H1 (cell line): ENCODE data around the gene ARHGEF38.

Experiments
- CTCF ChIP-seq, 3 experiments: IDR thresholded peaks; 1 replicate in 2 of 3; 2 replicates in 1 of 3; pipeline versions ENCODE4 v1.5.1 to v1.6.1; 2011; ENCODE audit warnings: low read length in 3 of 3, mild to moderate bottlenecking in 3 of 3, inconsistent platforms in 2 of 3, low read depth in 1 of 3, moderate library complexity in 1 of 3; ENCODE audit not compliant: insufficient read depth in 1 of 3; ENCODE audit errors: control extremely low read depth in 1 of 3
- HDAC6 ChIP-seq: IDR thresholded peaks from one replicate; pipeline ENCODE4 v1.7.1; 2012; ENCODE audit warnings: low read depth, mild to moderate bottlenecking, inconsistent platforms, low read length, moderate library complexity
- MAX ChIP-seq: IDR thresholded peaks from 2 replicates; pipeline ENCODE4 v1.6.1; 2012; ENCODE audit warnings: inconsistent platforms
- RAD21 ChIP-seq, 2 experiments: IDR thresholded peaks in 1 of 2; conservative IDR thresholded peaks in 1 of 2; 2 replicates each; pipeline ENCODE4 v1.6.1; 2011; ENCODE audit warnings: low read depth in 2 of 2, low read length in 2 of 2, improper control_type of control experiment in 1 of 2, inconsistent platforms in 1 of 2, mild to moderate bottlenecking in 1 of 2, moderate library complexity in 1 of 2
- SUZ12 ChIP-seq: fragments of 200-600 bp; sonication (generic); IDR thresholded peaks from 2 replicates; pipeline ENCODE4 v1.6.1; 2012; ENCODE audit warnings: mild to moderate bottlenecking, inconsistent platforms, low read length, moderate library complexity, mixed read lengths

- TF ChIP-seq RAD21 (IDR thresholded peaks at IDR 0.05 in 1 of 2, conservative IDR thresholded peaks at IDR 0.05 in 1 of 2; ENCODE audit: low read depth in 2 of 2, low read length in 2 of 2) (no peak), SUZ12 (no peak), CTCF (IDR thresholded peaks at IDR 0.05; ENCODE audit: control extremely low read depth in 1 of 3, insufficient read depth in 1 of 3, low read depth in 1 of 3, low read length in 3 of 3) (no peak), MAX (no peak), HDAC6 (no peak)
Measured at GRCh38 chr4:105599482-105599881, 47.1 kb downstream of the ARHGEF38 start.
